Measurements from ENCODE around the gene SCYGR6.
A peak's percentile ranks its signal among the peaks of the same experiment; 100 is the strongest.
"Not testable (repeated sequence)": the region's sequence is repeated elsewhere in the genome, so short reads cannot be mapped to it uniquely, and the experiment has no call there.

The SCYGR6 gene

GRCh38 chr2:227739351-227739750 is 14.8 kb upstream of the SCYGR6 start:
- DNase-seq (ENCODE audit: low read depth, low spot score) = no peak
- no peak for TF ChIP-seq CTCF (IDR thresholded peaks at IDR 0.05; ENCODE audit: low read depth, low read length)
- in situ Hi-C loops (cut with HindIII; ENCODE audit: low sequenced_read_pairs) = no loop called here
- H3K4me3 ChIP-seq (ENCODE audit: low read depth, low read length) = no peak overlapping the region

GRCh38 chr2:227728035-227728434 is 3.5 kb upstream of the SCYGR6 start, which contains the start of gene SCYGR7:
Gene SCYGR7 (plus strand): TSS chr2:227728335. CDS start chr2:227728335, 0 bp downstream.
- no peak for DNase-seq (ENCODE audit: low read depth, low spot score)
- in situ Hi-C loops (cut with HindIII; ENCODE audit: low sequenced_read_pairs) = no loop called here
- no peak for TF ChIP-seq CTCF (IDR thresholded peaks at IDR 0.05; ENCODE audit: low read depth, low read length)
- H3K4me3 ChIP-seq (ENCODE audit: low read depth, low read length) = no peak within 1 kb of the TSS

- DNase-seq (ENCODE audit: low read depth, low spot score); in situ Hi-C loops (cut with HindIII; ENCODE audit: low sequenced_read_pairs); H3K4me3 ChIP-seq (ENCODE audit: low read depth, low read length): not testable (repeated sequence)
Measured at GRCh38 chr2:227722821-227723220, 1.7 kb downstream of the SCYGR6 start.

GRCh38 chr2:227720680-227721079 is 3.9 kb downstream of the SCYGR6 start:
- no peak for DNase-seq (ENCODE audit: low read depth, low spot score)
- no peak for TF ChIP-seq CTCF (IDR thresholded peaks at IDR 0.05; ENCODE audit: low read depth, low read length)
- no peak overlapping the region for H3K4me3 ChIP-seq (ENCODE audit: low read depth, low read length)
- in situ Hi-C loops (cut with HindIII; ENCODE audit: low sequenced_read_pairs) = no loop called here

GRCh38 chr2:227719641-227720040 is 4.9 kb downstream of the SCYGR6 start:
- H3K4me3 ChIP-seq (ENCODE audit: low read depth, low read length) = no peak overlapping the region
- TF ChIP-seq CTCF (IDR thresholded peaks at IDR 0.05; ENCODE audit: low read depth, low read length) = no peak
- in situ Hi-C loops (cut with HindIII; ENCODE audit: low sequenced_read_pairs) = no loop called here
- no peak for DNase-seq (ENCODE audit: low read depth, low spot score)

- H3K4me3 ChIP-seq (ENCODE audit: low read depth, low read length) = peak within 1 kb of the TSS; percentile 46
- peak; percentile 82 for DNase-seq (ENCODE audit: low read depth, low spot score)
- no peak for TF ChIP-seq CTCF (IDR thresholded peaks at IDR 0.05; ENCODE audit: low read depth, low read length)
- in situ Hi-C loops (cut with HindIII; ENCODE audit: low sequenced_read_pairs) = no loop called here
Measured at GRCh38 chr2:227717687-227718567, 6.6 kb downstream of the SCYGR6 start, which contains the start of gene SLC19A3. Gene SLC19A3 (minus strand): TSS chr2:227718028. CDS start chr2:227702318, 15,710 bp downstream.

- no peak for DNase-seq (ENCODE audit: low read depth, low spot score)
- no peak for TF ChIP-seq CTCF (IDR thresholded peaks at IDR 0.05; ENCODE audit: low read depth, low read length)
- in situ Hi-C loops (cut with HindIII; ENCODE audit: low sequenced_read_pairs) = no loop called here
- no peak overlapping the region for H3K4me3 ChIP-seq (ENCODE audit: low read depth, low read length)
Measured at GRCh38 chr2:227716501-227716900, 8.1 kb downstream of the SCYGR6 start.

Data from astrocyte of the spinal cord (primary cell).